ENCODE data around the gene NEURL2. TPM values are rescaled to one million over a fixed set of nuclear protein-coding genes. Genes with fewer than 3 reads are reported as not detected.
"Not testable (repeated sequence)": the region's sequence is repeated elsewhere in the genome, so short reads cannot be mapped to it uniquely, and the experiment has no call there.

NEURL2 gene
- total RNA-seq, 2 experiments from 2014 or later: 2.5 to 3.1 TPM

DNA sequence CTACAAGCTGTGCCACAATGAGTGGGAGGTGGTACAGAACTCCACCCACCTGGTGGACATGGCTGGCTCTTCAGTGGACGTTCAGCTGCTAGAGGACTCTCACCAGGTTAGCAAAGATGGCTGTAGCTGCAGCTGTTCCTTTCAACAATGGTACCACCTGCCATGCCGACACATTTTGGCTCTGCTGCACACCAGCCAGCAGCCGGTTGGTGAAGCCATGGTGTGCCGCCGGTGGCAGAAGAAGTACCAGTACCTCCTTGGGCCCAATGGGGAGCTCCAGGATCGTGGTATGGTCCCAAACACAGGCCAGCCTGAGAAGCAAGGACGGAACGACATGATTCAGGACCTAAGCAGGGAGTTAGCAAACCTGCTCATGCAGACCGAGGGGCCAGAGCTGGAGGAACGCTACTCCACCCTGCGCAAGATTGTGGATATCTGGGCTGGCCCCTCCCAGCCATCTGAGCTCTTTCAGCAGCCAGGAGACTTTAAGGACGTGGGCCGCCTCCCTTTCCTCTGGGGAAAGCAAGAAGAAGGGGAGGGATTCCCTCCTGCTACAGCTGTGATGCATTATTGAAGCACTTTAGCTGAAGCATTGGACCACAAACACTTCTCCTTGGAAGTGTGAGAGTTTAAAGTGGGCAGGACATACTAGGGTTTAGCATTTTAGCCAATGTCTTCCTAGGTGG, 12.8 kb downstream of the NEURL2 start:
- Mint-ChIP-seq H3K4me3 (no peak overlapping the region), H3K27ac (no peak overlapping the region), H3K9me3 (no peaks in the 10 kb centered on the region), H3K36me3 (peaks cover 13% of the 10 kb centered on the region), H3K27me3 (no peaks in the 10 kb centered on the region), H3K4me1 (peaks cover 18% of the 10 kb centered on the region)
- DNase-seq: no peak

- H3K36me3 Mint-ChIP-seq: no peaks in the 10 kb centered on the region
- no peak overlapping the region for H3K27ac Mint-ChIP-seq
- no peaks in the 10 kb centered on the region for H3K4me1 Mint-ChIP-seq
- no peak for DNase-seq
- H3K4me3 Mint-ChIP-seq: no peak overlapping the region
- no peaks in the 10 kb centered on the region for H3K27me3 Mint-ChIP-seq
- H3K9me3 Mint-ChIP-seq: no peaks in the 10 kb centered on the region
These were observed 16.4 kb downstream of the NEURL2 start for GRCh38 chr20:45874576-45874975.

DNA sequence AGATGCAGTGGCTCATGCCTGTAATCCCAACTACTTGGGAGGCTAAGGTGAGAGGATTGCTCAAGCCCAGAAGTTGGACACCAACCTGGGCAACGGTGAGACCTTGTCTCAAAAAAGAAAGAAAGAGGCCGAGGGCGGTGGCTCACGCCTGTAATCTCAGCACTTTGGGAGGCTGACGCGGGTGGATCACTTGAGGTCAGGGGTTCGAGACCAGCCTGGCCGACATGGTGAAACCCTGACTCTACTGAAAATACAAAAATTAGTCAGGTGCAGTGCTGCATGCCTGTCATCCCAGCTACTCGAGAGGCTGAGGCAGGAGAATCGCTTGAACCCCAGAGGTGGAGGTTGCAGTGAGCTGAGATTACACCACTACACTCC, 16.9 kb downstream of the NEURL2 start:
- not testable (repeated sequence) for H3K27ac Mint-ChIP-seq, H3K27me3 Mint-ChIP-seq, H3K4me3 Mint-ChIP-seq, H3K9me3 Mint-ChIP-seq, H3K36me3 Mint-ChIP-seq, DNase-seq, H3K4me1 Mint-ChIP-seq

DNA sequence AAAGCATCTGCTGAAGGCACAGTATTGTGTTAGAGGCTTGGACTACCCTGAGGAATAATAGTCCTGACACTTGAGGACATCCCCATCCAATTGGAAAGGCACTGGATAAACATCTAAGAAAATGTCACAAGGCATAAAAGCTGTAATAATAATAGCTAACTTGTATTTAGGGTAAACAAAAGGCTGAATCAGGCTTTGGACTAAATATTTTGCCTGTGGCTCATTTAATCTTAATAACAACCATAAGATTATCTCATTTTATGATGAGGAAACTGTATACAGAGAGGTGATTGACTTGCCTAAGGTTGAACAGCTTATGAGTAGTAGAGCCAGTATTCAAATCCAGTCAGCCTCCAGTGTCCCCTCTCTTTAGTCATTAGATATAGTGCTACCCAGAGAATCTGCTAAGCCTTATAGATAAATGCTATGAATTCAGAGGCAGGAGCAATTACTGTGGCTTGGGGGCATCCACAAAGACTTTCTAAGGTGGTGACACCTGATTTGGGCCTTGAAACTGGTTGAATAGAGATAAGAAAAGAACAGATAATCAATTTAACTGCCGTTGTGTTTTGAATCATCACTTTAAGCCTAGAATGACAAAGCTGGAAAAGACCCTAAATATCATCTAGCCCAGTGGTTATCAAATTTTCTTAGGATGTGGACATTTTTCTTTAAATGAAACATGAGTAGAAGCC, 17.5 kb downstream of the NEURL2 start:
- no peaks in the 10 kb centered on the region for H3K27me3 Mint-ChIP-seq
- no peaks in the 10 kb centered on the region for H3K9me3 Mint-ChIP-seq
- H3K36me3 Mint-ChIP-seq: no peaks in the 10 kb centered on the region
- H3K4me1 Mint-ChIP-seq: no peaks in the 10 kb centered on the region
- DNase-seq: no peak
- H3K4me3 Mint-ChIP-seq: no peak overlapping the region
- no peak overlapping the region for H3K27ac Mint-ChIP-seq

DNA sequence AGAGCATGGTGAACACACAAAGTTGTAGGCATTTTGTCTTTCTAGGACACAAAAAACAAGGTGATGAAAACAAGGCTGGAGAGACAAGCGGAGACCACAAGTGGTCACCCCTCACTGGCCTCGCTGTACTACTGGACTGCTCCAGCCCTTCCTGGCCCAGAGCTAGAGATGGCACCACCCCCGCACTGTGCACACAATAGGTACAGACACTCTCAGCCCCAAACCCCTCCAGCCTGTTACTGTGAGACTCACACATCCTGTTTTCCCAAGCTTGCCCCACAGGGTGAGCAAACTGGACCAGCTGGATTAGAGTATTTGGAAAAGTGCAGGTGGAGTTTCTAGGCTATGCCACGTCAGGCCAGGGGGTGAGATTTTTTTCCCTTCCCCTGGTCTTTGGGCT, 18.4 kb downstream of the NEURL2 start:
- no peak for DNase-seq
- no peak overlapping the region for H3K27ac Mint-ChIP-seq
- H3K4me3 Mint-ChIP-seq: no peak overlapping the region
- H3K4me1 Mint-ChIP-seq: no peaks in the 10 kb centered on the region
- H3K36me3 Mint-ChIP-seq: no peaks in the 10 kb centered on the region
- no peaks in the 10 kb centered on the region for H3K27me3 Mint-ChIP-seq
- no peaks in the 10 kb centered on the region for H3K9me3 Mint-ChIP-seq

GRCh38 chr20:45867819-45868176, 23.2 kb downstream of the NEURL2 start:
- Mint-ChIP-seq H3K4me3 (no peak overlapping the region), H3K27ac (no peak overlapping the region), H3K9me3 (no peaks in the 10 kb centered on the region), H3K4me1 (no peaks in the 10 kb centered on the region), H3K27me3 (no peaks in the 10 kb centered on the region), H3K36me3 (peaks cover 2% of the 10 kb centered on the region)
- DNase-seq: no peak

GRCh38 chr20:45867136-45867818, 23.7 kb downstream of the NEURL2 start:
- Mint-ChIP-seq H3K9me3 (no peaks in the 10 kb centered on the region), H3K36me3 (peaks cover 2% of the 10 kb centered on the region), H3K27me3 (no peaks in the 10 kb centered on the region), H3K4me3 (no peak overlapping the region), H3K27ac (no peak overlapping the region), H3K4me1 (no peaks in the 10 kb centered on the region)
- DNase-seq: no peak

- H3K27ac Mint-ChIP-seq: no peak overlapping the region
- H3K27me3 Mint-ChIP-seq: no peaks in the 10 kb centered on the region
These were observed 24.6 kb downstream of the NEURL2 start for GRCh38 chr20:45866454-45866853.

DNA sequence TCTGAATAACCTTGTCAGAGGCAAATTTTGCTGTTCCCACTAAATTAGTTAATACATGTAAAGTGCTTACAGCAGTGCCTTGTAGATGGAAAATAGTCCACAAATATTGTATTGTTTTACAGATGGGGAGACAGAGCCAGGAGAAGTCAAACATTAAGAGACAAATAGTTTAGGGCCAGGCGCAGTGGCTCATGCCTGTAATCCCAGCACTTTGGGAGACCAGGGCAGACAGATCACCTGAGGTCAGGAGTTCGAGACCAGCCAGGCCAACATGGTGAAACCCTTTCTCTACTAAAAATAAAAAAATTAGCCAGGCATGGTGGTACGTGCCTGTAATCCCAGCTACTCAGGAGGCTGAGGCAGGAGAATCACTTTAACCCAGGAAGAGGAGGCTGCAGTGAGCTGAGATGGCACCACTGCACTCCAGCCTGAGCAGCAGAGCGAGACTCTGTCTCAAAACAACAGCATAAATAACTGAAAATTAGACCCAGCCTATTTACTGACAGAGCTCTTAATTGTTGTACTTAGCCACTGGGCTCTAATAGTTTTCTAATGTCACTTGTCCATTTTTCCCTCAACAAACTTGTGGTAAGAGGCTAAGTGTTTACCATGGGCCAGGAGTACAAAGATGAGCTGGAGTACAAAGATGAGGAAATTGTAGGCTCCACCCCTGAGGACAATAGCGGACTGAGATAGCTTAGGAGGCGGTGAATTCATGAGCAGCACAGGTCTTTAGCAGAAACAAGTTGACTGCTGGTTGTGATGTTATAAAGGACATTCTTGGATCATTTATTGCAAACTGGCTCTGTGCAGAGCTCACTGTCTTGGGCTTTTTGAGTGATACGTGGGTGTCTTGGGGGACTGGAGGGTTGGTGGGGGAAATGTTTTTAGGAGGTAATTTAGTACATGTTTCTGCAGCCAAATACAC, 27.2 kb downstream of the NEURL2 start:
- no peak overlapping the region for H3K4me3 Mint-ChIP-seq
- no peaks in the 10 kb centered on the region for H3K27me3 Mint-ChIP-seq
- no peaks in the 10 kb centered on the region for H3K9me3 Mint-ChIP-seq
- peaks cover 8% of the 10 kb centered on the region for H3K36me3 Mint-ChIP-seq
- H3K4me1 Mint-ChIP-seq: peaks cover 10% of the 10 kb centered on the region
- DNase-seq: no peak
- no peak overlapping the region for H3K27ac Mint-ChIP-seq

More at GRCh38 chr20:45866454-45866853, 24.6 kb downstream of the NEURL2 start:
- Mint-ChIP-seq H3K4me1 (no peaks in the 10 kb centered on the region), H3K36me3 (peaks cover 2% of the 10 kb centered on the region), H3K9me3 (no peaks in the 10 kb centered on the region), H3K4me3 (no peak overlapping the region)
- DNase-seq: no peak

GRCh38 chr20:45861221-45862075, 29.6 kb downstream of the NEURL2 start:
- peaks cover 24% of the 10 kb centered on the region for H3K4me1 Mint-ChIP-seq

DNA sequence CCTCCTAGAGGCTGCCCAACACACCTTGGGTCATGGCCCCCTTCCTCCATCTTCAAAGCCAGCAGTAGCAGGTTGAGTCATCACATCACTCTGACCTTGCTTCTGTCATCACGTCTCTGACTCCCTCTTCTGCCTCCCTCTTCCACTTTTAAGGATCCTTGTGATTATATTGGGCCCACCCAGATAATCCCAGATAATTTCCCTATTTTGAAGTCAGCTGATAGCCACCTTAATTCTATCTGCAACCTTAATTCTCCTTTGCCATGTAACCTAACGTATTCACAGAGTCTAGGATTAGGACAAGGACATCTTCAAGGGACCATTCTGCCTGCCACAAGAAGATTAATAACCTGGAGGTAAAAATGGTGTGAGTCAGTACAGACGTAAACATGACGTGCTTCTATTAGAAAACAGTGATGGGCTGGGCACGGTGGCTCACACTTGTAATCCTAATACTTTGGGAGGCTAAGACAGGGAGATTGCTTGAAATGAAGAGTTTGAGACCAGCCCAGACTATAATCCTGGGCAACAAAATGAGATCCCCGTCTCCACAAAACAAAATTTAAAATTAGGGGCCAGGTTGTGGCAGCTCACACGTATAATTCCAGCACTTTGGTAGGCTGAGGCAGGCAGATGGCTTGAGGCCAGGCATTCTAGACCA, 30.3 kb downstream of the NEURL2 start:
- Mint-ChIP-seq H3K27ac (no peak overlapping the region), H3K36me3 (peaks cover 8% of the 10 kb centered on the region), H3K4me3 (no peak overlapping the region), H3K4me1 (peaks cover 26% of the 10 kb centered on the region), H3K27me3 (no peaks in the 10 kb centered on the region), H3K9me3 (no peaks in the 10 kb centered on the region)
- no peak for DNase-seq

More at GRCh38 chr20:45861221-45862075, 29.6 kb downstream of the NEURL2 start:
- DNase-seq: no peak
- H3K9me3 Mint-ChIP-seq: no peaks in the 10 kb centered on the region
- H3K4me3 Mint-ChIP-seq: no peak overlapping the region
- no peaks in the 10 kb centered on the region for H3K27me3 Mint-ChIP-seq
- no peak overlapping the region for H3K27ac Mint-ChIP-seq
- H3K36me3 Mint-ChIP-seq: peaks cover 8% of the 10 kb centered on the region

- H3K9me3 Mint-ChIP-seq: no peaks in the 10 kb centered on the region
- H3K36me3 Mint-ChIP-seq: peaks cover 8% of the 10 kb centered on the region
- DNase-seq: no peak
- H3K4me3 Mint-ChIP-seq: no peak overlapping the region
- no peak overlapping the region for H3K27ac Mint-ChIP-seq
- no peaks in the 10 kb centered on the region for H3K27me3 Mint-ChIP-seq
- H3K4me1 Mint-ChIP-seq: peaks cover 31% of the 10 kb centered on the region
These were observed 31.1 kb downstream of the NEURL2 start for GRCh38 chr20:45859916-45860315.

- Mint-ChIP-seq H3K27me3 (no peaks in the 10 kb centered on the region), H3K36me3 (peaks cover 6% of the 10 kb centered on the region), H3K9me3 (no peaks in the 10 kb centered on the region), H3K4me1 (peaks cover 42% of the 10 kb centered on the region), H3K4me3 (peak overlapping the region; percentile 96), H3K27ac (peak overlapping the region; percentile 98)
- peak; percentile 58 for DNase-seq
These were observed 33.2 kb downstream of the NEURL2 start for GRCh38 chr20:45857882-45858216.
